Mesenteric fat pad (tissue), 1 donor: Measurements from ENCODE around the gene CD46. TPM values are rescaled to one million over a fixed set of nuclear protein-coding genes. Genes with fewer than 3 reads are reported as not detected.
A peak's percentile ranks its signal among the peaks of the same experiment; 100 is the strongest.

ENCODE experiments used
- DNase-seq: peaks from one replicate; pipeline ENCODE4 v3.0.0-alpha.2; 2020; ENCODE audit warnings: low spot score
- total RNA-seq: library from RNA; stranded (reverse); fragmentation: NEBNext Ultra II Directional; extraction: Animal tissue kit (Norgen Biotek cat#: 25700); gene quantifications from one replicate; pipeline ENCODE4 v1.2.1, GENCODE V29; 2021
- donor health status: DM: yes; HTN: yes; CAD: no.

The CD46 gene
- total RNA-seq, 1 donor from 2014 or later, result 242 TPM

- DNase-seq, result no peak
Observed at GRCh38 chr1:207794861-207795260, 43.0 kb downstream of the CD46 start.

- peak; percentile 91 for DNase-seq
Observed at GRCh38 chr1:207797229-207797973, 45.5 kb downstream of the CD46 start.

- DNase-seq, result no peak
Observed at GRCh38 chr1:207798847-207799246, 47.0 kb downstream of the CD46 start.

- DNase-seq, result no peak
Observed at GRCh38 chr1:207799989-207800648, 48.3 kb downstream of the CD46 start.

- no peak for DNase-seq
Observed at GRCh38 chr1:207801819-207802218, 50.0 kb downstream of the CD46 start.

GRCh38 chr1:207803678-207804077, 51.8 kb downstream of the CD46 start:
- no peak for DNase-seq

GRCh38 chr1:207804721-207805468, 53.0 kb downstream of the CD46 start:
- no peak for DNase-seq

GRCh38 chr1:207805841-207806421, 54.1 kb downstream of the CD46 start:
- DNase-seq, result no peak

- no peak for DNase-seq
Observed at GRCh38 chr1:207806531-207807325, 54.9 kb downstream of the CD46 start.

- DNase-seq, result no peak
Observed at GRCh38 chr1:207807326-207807689, 55.5 kb downstream of the CD46 start.

- DNase-seq, result no peak
Observed at GRCh38 chr1:207807690-207808321, 56.0 kb downstream of the CD46 start.

GRCh38 chr1:207808322-207808705, 56.5 kb downstream of the CD46 start:
- no peak for DNase-seq

GRCh38 chr1:207808911-207809555, 57.2 kb downstream of the CD46 start:
- no peak for DNase-seq

GRCh38 chr1:207810173-207810572, 58.3 kb downstream of the CD46 start:
- DNase-seq, result no peak

- DNase-seq, result no peak
Observed at GRCh38 chr1:207810606-207811295, 58.9 kb downstream of the CD46 start.

GRCh38 chr1:207811319-207811718, 59.5 kb downstream of the CD46 start:
- no peak for DNase-seq

GRCh38 chr1:207811920-207812720, 60.3 kb downstream of the CD46 start:
- DNase-seq, result peak; percentile 89

GRCh38 chr1:207812778-207813511, 61.1 kb downstream of the CD46 start:
- no peak for DNase-seq
